ENCODE results near the gene RELL1. TPM values are rescaled to one million over a fixed set of nuclear protein-coding genes. Genes with fewer than 3 reads are reported as not detected.

The RELL1 gene
- total and polyA plus RNA-seq, 4 donors = 1.8 to 47.4 (median 20.6) TPM

- H3K36me3 ChIP-seq (ENCODE audit: control insufficient read depth in 4 of 4, insufficient read depth in 4 of 4, low read length in 4 of 4) = no peaks in the 10 kb centered on the region
- H3K27ac ChIP-seq (ENCODE audit: low read depth in 1 of 2, low read length in 1 of 2) = no peak overlapping the region
- H3K27me3 ChIP-seq (ENCODE audit: control insufficient read depth in 3 of 3, insufficient read depth in 3 of 3, low read length in 2 of 3) = no peaks in the 10 kb centered on the region
- no peak for DNase-seq
- H3K9me3 ChIP-seq (ENCODE audit: control insufficient read depth in 4 of 4, insufficient read depth in 3 of 4, low read length in 3 of 4) = no peaks in the 10 kb centered on the region
- no peak overlapping the region for H3K4me3 ChIP-seq
- ATAC-seq (ENCODE audit: insufficient read depth, low FRiP score) = no peak
- H3K9ac ChIP-seq (ENCODE audit: insufficient read depth in 1 of 2, low read length in 2 of 2) = no peak overlapping the region
- H3K4me1 ChIP-seq (ENCODE audit: control insufficient read depth in 5 of 5, insufficient read depth in 5 of 5, low read length in 5 of 5) = peaks cover 0 to 6% (median 0%) of the 10 kb centered on the region in 5 donors
- TF ChIP-seq CTCF (IDR thresholded peaks at IDR 0.05; ENCODE audit: control extremely low read depth, extremely low read depth) = no peak
- WGBS, 2 donors = 67 to 80% methylated on average over 5 of the region's 5 CpGs
These were observed 13.8 kb upstream of the RELL1 start for GRCh38 chr4:37699868-37700481.

GRCh38 chr4:37697566-37697965 is 11.4 kb upstream of the RELL1 start:
- WGBS, 2 donors = 94 to 97% methylated on average over 3 of the region's 3 CpGs
- no peaks in the 10 kb centered on the region for H3K27me3 ChIP-seq (ENCODE audit: control insufficient read depth in 3 of 3, insufficient read depth in 3 of 3, low read length in 2 of 3)

GRCh38 chr4:37693450-37694190 is 7.4 kb upstream of the RELL1 start:
- H3K9me3 ChIP-seq (ENCODE audit: control insufficient read depth in 4 of 4, insufficient read depth in 3 of 4, low read length in 3 of 4) = peaks cover 0 to 3% (median 0%) of the 10 kb centered on the region in 4 donors
- no peak for DNase-seq
- H3K4me3 ChIP-seq = no peak overlapping the region
- no peak for TF ChIP-seq CTCF (IDR thresholded peaks at IDR 0.05; ENCODE audit: control extremely low read depth, extremely low read depth)
- no peak overlapping the region for H3K9ac ChIP-seq (ENCODE audit: insufficient read depth in 1 of 2, low read length in 2 of 2)
- H3K27me3 ChIP-seq (ENCODE audit: control insufficient read depth in 3 of 3, insufficient read depth in 3 of 3, low read length in 2 of 3) = no peaks in the 10 kb centered on the region
- WGBS, 2 donors = 92 to 99% methylated on average over 5 of the region's 5 CpGs
- no peak overlapping the region for H3K27ac ChIP-seq (ENCODE audit: low read depth in 1 of 2, low read length in 1 of 2)
- H3K36me3 ChIP-seq (ENCODE audit: control insufficient read depth in 4 of 4, insufficient read depth in 4 of 4, low read length in 4 of 4) = no peaks in the 10 kb centered on the region
- no peak for ATAC-seq (ENCODE audit: insufficient read depth, low FRiP score)
- no peaks in the 10 kb centered on the region for H3K4me1 ChIP-seq (ENCODE audit: control insufficient read depth in 5 of 5, insufficient read depth in 5 of 5, low read length in 5 of 5)

More at GRCh38 chr4:37697566-37697965, 11.4 kb upstream of the RELL1 start:
- no peak for TF ChIP-seq CTCF (IDR thresholded peaks at IDR 0.05; ENCODE audit: control extremely low read depth, extremely low read depth)
- DNase-seq = no peak
- Histone ChIP-seq H3K4me3 (no peak overlapping the region), H3K9me3 (ENCODE audit: control insufficient read depth in 4 of 4, insufficient read depth in 3 of 4, low read length in 3 of 4) (peaks cover 0 to 3% (median 0%) of the 10 kb centered on the region in 4 donors), H3K36me3 (ENCODE audit: control insufficient read depth in 4 of 4, insufficient read depth in 4 of 4, low read length in 4 of 4) (no peaks in the 10 kb centered on the region), H3K27ac (ENCODE audit: low read depth in 1 of 2, low read length in 1 of 2) (no peak overlapping the region), H3K4me1 (ENCODE audit: control insufficient read depth in 5 of 5, insufficient read depth in 5 of 5, low read length in 5 of 5) (peaks cover 0 to 6% (median 0%) of the 10 kb centered on the region in 5 donors), H3K9ac (ENCODE audit: insufficient read depth in 1 of 2, low read length in 2 of 2) (no peak overlapping the region)
- no peak for ATAC-seq (ENCODE audit: insufficient read depth, low FRiP score)

All from lung (tissue), 12 donors.